ENCODE data around the gene SFSWAP. TPM values are rescaled to one million over a fixed set of nuclear protein-coding genes. Genes with fewer than 3 reads are reported as not detected.

SFSWAP gene
- total RNA-seq, 1 experiment from 2014 or later: 76.3 TPM

DNA sequence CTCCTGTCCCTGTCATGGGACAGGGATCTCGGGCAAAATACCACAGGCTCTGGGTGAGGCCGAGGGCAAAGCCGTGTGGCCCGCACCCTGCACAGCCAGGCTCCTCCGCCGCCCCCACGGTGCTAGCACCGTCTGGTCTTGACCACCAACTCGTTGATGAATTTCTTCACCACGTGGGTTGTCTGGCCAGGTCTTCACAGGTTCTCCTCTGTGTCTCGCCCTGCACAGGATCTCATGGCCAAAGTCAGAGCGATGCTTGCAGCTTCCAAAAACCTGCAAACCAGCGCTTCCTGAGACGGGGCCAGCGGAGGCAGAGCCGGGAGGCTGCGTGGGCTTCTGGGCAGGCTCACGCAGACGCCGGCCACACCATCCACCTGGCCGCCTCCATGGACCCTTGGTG lies 88.3 kb downstream of the SFSWAP start:
- peaks cover 31% of the 10 kb centered on the region for H3K4me1 Mint-ChIP-seq
- no peaks in the 10 kb centered on the region for H3K9me3 Mint-ChIP-seq
- POLR2A ChIA-PET: no interaction called here
- DNase-seq (ENCODE audit: low spot score) (no peak), ATAC-seq (no peak)
- no peaks in the 10 kb centered on the region; the same call in 1 of the 2 replicates for H3K27me3 Mint-ChIP-seq (ENCODE audit: low read depth)
- peaks cover 40% of the 10 kb centered on the region for H3K36me3 Mint-ChIP-seq
- CTCF ChIA-PET: no interaction called here
- H3K4me3 Mint-ChIP-seq: no peak overlapping the region
- no peak for TF ChIP-seq ZNF138 (CRISPR knock-in tag; conservative IDR thresholded peaks at IDR 0.05)
- no peak for TF ChIP-seq ZNF232 (CRISPR knock-in tag; IDR thresholded peaks at IDR 0.05)
- no peak for TF ChIP-seq SMAD4 (CRISPR knock-in tag; IDR thresholded peaks at IDR 0.05)
- no peak for TF ChIP-seq NFYB (CRISPR knock-in tag; conservative IDR thresholded peaks at IDR 0.05; ENCODE audit: low read depth)
- no peak for TF ChIP-seq IRF2 (CRISPR knock-in tag; IDR thresholded peaks at IDR 0.05; ENCODE audit: borderline replicate concordance, low read depth)
- TF ChIP-seq, protein P1, sequence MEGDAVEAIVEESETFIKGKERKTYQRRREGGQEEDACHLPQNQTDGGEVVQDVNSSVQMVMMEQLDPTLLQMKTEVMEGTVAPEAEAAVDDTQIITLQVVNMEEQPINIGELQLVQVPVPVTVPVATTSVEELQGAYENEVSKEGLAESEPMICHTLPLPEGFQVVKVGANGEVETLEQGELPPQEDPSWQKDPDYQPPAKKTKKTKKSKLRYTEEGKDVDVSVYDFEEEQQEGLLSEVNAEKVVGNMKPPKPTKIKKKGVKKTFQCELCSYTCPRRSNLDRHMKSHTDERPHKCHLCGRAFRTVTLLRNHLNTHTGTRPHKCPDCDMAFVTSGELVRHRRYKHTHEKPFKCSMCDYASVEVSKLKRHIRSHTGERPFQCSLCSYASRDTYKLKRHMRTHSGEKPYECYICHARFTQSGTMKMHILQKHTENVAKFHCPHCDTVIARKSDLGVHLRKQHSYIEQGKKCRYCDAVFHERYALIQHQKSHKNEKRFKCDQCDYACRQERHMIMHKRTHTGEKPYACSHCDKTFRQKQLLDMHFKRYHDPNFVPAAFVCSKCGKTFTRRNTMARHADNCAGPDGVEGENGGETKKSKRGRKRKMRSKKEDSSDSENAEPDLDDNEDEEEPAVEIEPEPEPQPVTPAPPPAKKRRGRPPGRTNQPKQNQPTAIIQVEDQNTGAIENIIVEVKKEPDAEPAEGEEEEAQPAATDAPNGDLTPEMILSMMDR (IDR thresholded peaks at IDR 0.05): no peak
- no peak for TF ChIP-seq CREB1 (CRISPR knock-in tag; IDR thresholded peaks at IDR 0.05)
- no peak for TF ChIP-seq TCF7 (CRISPR knock-in tag; IDR thresholded peaks at IDR 0.05; ENCODE audit: low read depth)
- TF ChIP-seq, protein P2, sequence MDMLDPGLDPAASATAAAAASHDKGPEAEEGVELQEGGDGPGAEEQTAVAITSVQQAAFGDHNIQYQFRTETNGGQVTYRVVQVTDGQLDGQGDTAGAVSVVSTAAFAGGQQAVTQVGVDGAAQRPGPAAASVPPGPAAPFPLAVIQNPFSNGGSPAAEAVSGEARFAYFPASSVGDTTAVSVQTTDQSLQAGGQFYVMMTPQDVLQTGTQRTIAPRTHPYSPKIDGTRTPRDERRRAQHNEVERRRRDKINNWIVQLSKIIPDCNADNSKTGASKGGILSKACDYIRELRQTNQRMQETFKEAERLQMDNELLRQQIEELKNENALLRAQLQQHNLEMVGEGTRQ (CRISPR knock-in tag; IDR thresholded peaks at IDR 0.05): no peak
- TF ChIP-seq JAZF1 (CRISPR knock-in tag; IDR thresholded peaks at IDR 0.05): no peak
- no peak for TF ChIP-seq ETV6 (CRISPR knock-in tag; IDR thresholded peaks at IDR 0.05)
- TF ChIP-seq FOXK1 (CRISPR knock-in tag; IDR thresholded peaks at IDR 0.05): no peak
- no peak for TF ChIP-seq ZBTB21 (CRISPR knock-in tag; IDR thresholded peaks at IDR 0.05; ENCODE audit: borderline replicate concordance)
- TF ChIP-seq, protein P3, sequence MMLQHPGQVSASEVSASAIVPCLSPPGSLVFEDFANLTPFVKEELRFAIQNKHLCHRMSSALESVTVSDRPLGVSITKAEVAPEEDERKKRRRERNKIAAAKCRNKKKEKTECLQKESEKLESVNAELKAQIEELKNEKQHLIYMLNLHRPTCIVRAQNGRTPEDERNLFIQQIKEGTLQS (CRISPR knock-in tag; conservative IDR thresholded peaks at IDR 0.05): no peak
- no peak for TF ChIP-seq GRHL2 (CRISPR knock-in tag; IDR thresholded peaks at IDR 0.05; ENCODE audit: insufficient replicate concordance, severe bottlenecking)
- no peak for TF ChIP-seq TEAD1 (CRISPR knock-in tag; IDR thresholded peaks at IDR 0.05)
- no peak for TF ChIP-seq ZNF423 (CRISPR knock-in tag; IDR thresholded peaks at IDR 0.05)
- peak overlapping the region; percentile 46 for H3K27ac Mint-ChIP-seq

DNA sequence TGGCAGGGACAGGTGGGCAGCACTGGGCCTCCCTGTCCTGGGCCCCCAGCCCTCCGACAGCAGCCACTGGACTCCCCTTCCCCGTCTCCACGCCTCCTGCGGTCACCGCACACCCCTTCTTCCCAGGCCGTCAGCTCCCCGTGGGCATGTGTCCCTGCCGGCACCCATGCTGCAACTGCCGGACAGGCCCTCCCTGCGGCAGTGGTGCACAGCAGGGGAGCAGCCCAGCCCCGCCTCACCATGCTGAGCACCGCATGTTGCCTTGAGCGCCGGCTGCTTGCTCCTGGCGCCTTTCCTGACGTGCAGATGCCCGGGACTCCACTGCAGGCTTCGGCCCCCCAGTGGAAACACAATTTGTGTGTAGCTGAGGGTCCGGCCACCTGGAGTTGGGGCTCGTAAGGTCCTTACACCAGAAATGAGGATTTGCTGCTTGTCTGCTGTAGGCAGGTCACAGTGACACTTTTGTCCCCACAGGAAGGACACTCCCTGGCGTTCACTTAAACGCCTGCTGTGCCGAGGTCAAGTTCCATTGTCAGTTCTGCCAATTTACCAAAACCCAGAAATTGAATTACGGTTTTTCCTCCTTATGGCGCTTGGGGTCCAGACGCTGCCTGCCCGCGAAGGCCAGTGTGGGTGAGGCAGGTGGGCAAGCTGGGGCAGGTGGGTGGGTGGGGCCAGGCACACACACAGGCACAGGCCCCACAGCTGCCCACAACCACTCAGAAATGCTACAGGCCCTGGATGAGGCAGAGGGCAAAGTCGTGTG lies 89.1 kb downstream of the SFSWAP start:
- Mint-ChIP-seq H3K36me3 (peaks cover 40% of the 10 kb centered on the region), H3K27me3 (ENCODE audit: low read depth) (no peaks in the 10 kb centered on the region; the same call in 1 of the 2 replicates), H3K9me3 (no peaks in the 10 kb centered on the region), H3K4me3 (no peak overlapping the region), H3K27ac (peak overlapping the region; percentile 15), H3K4me1 (peaks cover 23% of the 10 kb centered on the region)
- ATAC-seq (no peak), DNase-seq (ENCODE audit: low spot score) (no peak)
- ChIA-PET CTCF (no interaction called here), POLR2A (no interaction called here)
- no peak for TF ChIP-seq ZNF671 (CRISPR knock-in tag; IDR thresholded peaks at IDR 0.05)
- 0 out of 2 replicates have a peak, but pooled peaks have one; percentile 31 for TF ChIP-seq ZNF423 (CRISPR knock-in tag; IDR thresholded peaks at IDR 0.05)

DNA sequence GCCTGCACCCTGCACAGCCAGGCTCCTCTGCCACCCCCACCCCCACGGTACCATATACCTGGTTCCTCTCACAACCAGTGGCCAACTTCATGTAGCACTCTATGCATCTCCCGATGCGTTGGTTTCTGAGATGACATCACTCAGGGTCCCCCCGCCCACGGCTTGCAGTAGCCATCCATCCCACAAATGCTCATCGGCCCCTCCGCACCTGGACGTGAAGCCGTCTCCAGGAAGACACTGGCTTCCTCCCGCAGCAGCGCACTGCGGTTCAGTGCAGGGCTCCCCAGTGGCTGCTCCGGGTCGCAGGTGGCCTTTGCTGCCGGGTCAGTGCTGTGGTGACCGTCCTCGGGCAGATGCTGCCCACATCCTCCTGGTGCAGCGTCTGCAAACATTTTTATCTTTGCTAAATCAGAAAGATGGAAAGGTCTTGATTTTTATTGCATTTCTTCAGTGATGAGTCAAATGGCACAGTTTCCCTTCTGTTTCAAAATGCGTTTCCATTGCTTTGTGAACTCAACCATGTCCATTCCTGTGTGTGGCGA lies 89.8 kb downstream of the SFSWAP start:
- ChIA-PET POLR2A (no interaction called here), CTCF (no interaction called here)
- peaks cover 40% of the 10 kb centered on the region for H3K36me3 Mint-ChIP-seq
- no peak overlapping the region for H3K4me3 Mint-ChIP-seq
- peaks cover 4% of the 10 kb centered on the region for H3K9me3 Mint-ChIP-seq
- ATAC-seq (no peak), DNase-seq (ENCODE audit: low spot score) (no peak)
- peak overlapping the region; percentile 70 for H3K27ac Mint-ChIP-seq
- H3K27me3 Mint-ChIP-seq (ENCODE audit: low read depth): no peaks in the 10 kb centered on the region; the same call in 1 of the 2 replicates
- peaks cover 17% of the 10 kb centered on the region for H3K4me1 Mint-ChIP-seq
- TF ChIP-seq, protein P4, sequence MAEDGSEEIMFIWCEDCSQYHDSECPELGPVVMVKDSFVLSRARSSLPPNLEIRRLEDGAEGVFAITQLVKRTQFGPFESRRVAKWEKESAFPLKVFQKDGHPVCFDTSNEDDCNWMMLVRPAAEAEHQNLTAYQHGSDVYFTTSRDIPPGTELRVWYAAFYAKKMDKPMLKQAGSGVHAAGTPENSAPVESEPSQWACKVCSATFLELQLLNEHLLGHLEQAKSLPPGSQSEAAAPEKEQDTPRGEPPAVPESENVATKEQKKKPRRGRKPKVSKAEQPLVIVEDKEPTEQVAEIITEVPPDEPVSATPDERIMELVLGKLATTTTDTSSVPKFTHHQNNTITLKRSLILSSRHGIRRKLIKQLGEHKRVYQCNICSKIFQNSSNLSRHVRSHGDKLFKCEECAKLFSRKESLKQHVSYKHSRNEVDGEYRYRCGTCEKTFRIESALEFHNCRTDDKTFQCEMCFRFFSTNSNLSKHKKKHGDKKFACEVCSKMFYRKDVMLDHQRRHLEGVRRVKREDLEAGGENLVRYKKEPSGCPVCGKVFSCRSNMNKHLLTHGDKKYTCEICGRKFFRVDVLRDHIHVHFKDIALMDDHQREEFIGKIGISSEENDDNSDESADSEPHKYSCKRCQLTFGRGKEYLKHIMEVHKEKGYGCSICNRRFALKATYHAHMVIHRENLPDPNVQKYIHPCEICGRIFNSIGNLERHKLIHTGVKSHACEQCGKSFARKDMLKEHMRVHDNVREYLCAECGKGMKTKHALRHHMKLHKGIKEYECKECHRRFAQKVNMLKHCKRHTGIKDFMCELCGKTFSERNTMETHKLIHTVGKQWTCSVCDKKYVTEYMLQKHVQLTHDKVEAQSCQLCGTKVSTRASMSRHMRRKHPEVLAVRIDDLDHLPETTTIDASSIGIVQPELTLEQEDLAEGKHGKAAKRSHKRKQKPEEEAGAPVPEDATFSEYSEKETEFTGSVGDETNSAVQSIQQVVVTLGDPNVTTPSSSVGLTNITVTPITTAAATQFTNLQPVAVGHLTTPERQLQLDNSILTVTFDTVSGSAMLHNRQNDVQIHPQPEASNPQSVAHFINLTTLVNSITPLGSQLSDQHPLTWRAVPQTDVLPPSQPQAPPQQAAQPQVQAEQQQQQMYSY (CRISPR knock-in tag; IDR thresholded peaks at IDR 0.05): no peak
- TF ChIP-seq TEAD1 (CRISPR knock-in tag; IDR thresholded peaks at IDR 0.05): no peak
- no peak for TF ChIP-seq ZNF317 (CRISPR knock-in tag; IDR thresholded peaks at IDR 0.05; ENCODE audit: borderline replicate concordance, low read depth)
- TF ChIP-seq SMAD4 (CRISPR knock-in tag; IDR thresholded peaks at IDR 0.05): no peak
- TF ChIP-seq SOX15 (CRISPR knock-in tag; IDR thresholded peaks at IDR 0.05): no peak
- no peak for TF ChIP-seq ELF4 (CRISPR knock-in tag; IDR thresholded peaks at IDR 0.05; ENCODE audit: low read depth)
- no peak for TF ChIP-seq JUN (CRISPR knock-in tag; IDR thresholded peaks at IDR 0.05)
- no peak for TF ChIP-seq ZNF138 (CRISPR knock-in tag; conservative IDR thresholded peaks at IDR 0.05)
- no peak for TF ChIP-seq ETV6 (CRISPR knock-in tag; IDR thresholded peaks at IDR 0.05)
- TF ChIP-seq, protein P2 (CRISPR knock-in tag; IDR thresholded peaks at IDR 0.05): no peak
- TF ChIP-seq CBFB (CRISPR knock-in tag; IDR thresholded peaks at IDR 0.05; ENCODE audit: low read depth): no peak
